Measurements from ENCODE around the gene WDR82. TPM values are rescaled to one million over a fixed set of nuclear protein-coding genes. Genes with fewer than 3 reads are reported as not detected.

The WDR82 gene
- total and polyA plus RNA-seq, 8 donors, result 60.2 to 124 (median 108) TPM

GRCh38 chr3:52308308-52308707, 29.9 kb upstream of the WDR82 start:
- ATAC-seq (no peak), DNase-seq (no peak)
- Histone ChIP-seq H3K27me3 (no peaks in the 10 kb centered on the region), H3K4me1 (peaks cover 0 to 8% of the 10 kb centered on the region in 2 donors), H3K36me3 (peaks cover 0 to 11% of the 10 kb centered on the region in 2 donors), H3K9me3 (no peaks in the 10 kb centered on the region), H3K27ac (no peak overlapping the region), H3K4me3 (no peak overlapping the region)
- intact Hi-C loops (cut with DNase I), result no loop called here
- TF ChIP-seq, protein P1, sequence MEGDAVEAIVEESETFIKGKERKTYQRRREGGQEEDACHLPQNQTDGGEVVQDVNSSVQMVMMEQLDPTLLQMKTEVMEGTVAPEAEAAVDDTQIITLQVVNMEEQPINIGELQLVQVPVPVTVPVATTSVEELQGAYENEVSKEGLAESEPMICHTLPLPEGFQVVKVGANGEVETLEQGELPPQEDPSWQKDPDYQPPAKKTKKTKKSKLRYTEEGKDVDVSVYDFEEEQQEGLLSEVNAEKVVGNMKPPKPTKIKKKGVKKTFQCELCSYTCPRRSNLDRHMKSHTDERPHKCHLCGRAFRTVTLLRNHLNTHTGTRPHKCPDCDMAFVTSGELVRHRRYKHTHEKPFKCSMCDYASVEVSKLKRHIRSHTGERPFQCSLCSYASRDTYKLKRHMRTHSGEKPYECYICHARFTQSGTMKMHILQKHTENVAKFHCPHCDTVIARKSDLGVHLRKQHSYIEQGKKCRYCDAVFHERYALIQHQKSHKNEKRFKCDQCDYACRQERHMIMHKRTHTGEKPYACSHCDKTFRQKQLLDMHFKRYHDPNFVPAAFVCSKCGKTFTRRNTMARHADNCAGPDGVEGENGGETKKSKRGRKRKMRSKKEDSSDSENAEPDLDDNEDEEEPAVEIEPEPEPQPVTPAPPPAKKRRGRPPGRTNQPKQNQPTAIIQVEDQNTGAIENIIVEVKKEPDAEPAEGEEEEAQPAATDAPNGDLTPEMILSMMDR (IDR thresholded peaks at IDR 0.05), result no peak

DNA sequence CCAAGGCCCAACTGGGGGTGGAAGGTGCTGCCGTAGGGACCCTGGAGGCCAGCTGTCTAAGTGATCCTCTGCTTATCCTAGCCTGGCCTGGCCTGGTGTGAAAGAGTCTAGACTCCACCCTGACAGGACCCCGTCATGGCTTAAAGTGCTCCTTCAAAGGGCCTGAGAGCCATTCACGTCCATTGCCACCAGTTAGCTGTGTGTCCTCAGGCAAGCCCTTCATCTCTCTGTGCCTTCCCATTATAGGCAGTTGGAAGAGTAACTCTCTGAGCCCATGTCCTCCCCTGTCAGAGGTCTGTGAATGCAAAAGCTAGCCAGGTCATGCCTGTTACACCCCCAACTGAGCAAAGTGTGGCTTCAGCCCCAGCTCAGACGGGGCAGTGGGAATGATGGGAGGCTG, 28.5 kb upstream of the WDR82 start:
- H3K4me1 ChIP-seq, result no peaks in the 10 kb centered on the region
- H3K27me3 ChIP-seq, result no peaks in the 10 kb centered on the region
- no peak overlapping the region for H3K4me3 ChIP-seq
- ATAC-seq (no peak), DNase-seq (no peak)
- TF ChIP-seq, protein P1 (IDR thresholded peaks at IDR 0.05), result no peak
- intact Hi-C loops (cut with DNase I), result no loop called here
- H3K36me3 ChIP-seq, result peaks cover 0 to 11% of the 10 kb centered on the region in 2 donors
- no peaks in the 10 kb centered on the region for H3K9me3 ChIP-seq
- no peak overlapping the region for H3K27ac ChIP-seq

DNA sequence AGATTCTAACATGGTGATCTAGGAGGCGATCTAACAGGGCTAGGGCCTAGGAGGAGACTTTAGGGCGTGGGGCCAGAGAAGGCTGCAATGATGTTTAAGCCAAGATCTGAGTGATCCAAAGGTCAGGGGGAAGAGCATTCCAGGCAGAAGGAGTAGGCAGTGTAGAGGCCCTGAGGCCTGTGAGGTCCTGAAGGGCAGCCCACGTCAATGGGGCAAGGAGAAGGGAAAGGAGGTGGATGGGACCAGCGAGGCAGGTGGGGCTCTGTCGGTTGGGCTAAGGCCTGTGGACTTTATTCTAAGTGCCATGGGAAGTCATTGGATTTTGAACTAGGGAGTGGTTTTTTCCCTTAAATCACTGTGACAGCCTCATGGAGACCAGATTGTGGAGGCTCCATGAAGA, 27.5 kb upstream of the WDR82 start:
- no peak for DNase-seq
- no peaks in the 10 kb centered on the region for H3K9me3 ChIP-seq
- no peak overlapping the region for H3K27ac ChIP-seq
- no peak overlapping the region for H3K4me3 ChIP-seq
- ATAC-seq, result no peak
- intact Hi-C loops (cut with DNase I), result no loop called here
- H3K4me1 ChIP-seq, result no peaks in the 10 kb centered on the region
- H3K27me3 ChIP-seq, result no peaks in the 10 kb centered on the region
- TF ChIP-seq, protein P1 (IDR thresholded peaks at IDR 0.05), result no peak
- H3K36me3 ChIP-seq, result peaks cover 0 to 11% of the 10 kb centered on the region in 2 donors

- no peak for DNase-seq
- intact Hi-C loops (cut with DNase I), result no loop called here
- peaks cover 3 to 15% of the 10 kb centered on the region in 2 donors for H3K4me1 ChIP-seq
Measured at GRCh38 chr3:52303811-52304210, 25.4 kb upstream of the WDR82 start.

GRCh38 chr3:52302426-52303145, 24.1 kb upstream of the WDR82 start:
- intact Hi-C loops (cut with DNase I), result no loop called here
- no peak for ATAC-seq
- H3K4me1 ChIP-seq, result peaks cover 3 to 15% of the 10 kb centered on the region in 2 donors

More at GRCh38 chr3:52303811-52304210, 25.4 kb upstream of the WDR82 start:
- Histone ChIP-seq H3K27ac (no peak overlapping the region), H3K36me3 (peaks cover 0 to 4% of the 10 kb centered on the region in 2 donors), H3K9me3 (no peaks in the 10 kb centered on the region), H3K27me3 (no peaks in the 10 kb centered on the region), H3K4me3 (no peak overlapping the region)
- TF ChIP-seq, protein P1 (IDR thresholded peaks at IDR 0.05), result no peak
- ATAC-seq, result no peak

More at GRCh38 chr3:52302426-52303145, 24.1 kb upstream of the WDR82 start:
- no peak overlapping the region for H3K27ac ChIP-seq
- no peaks in the 10 kb centered on the region for H3K9me3 ChIP-seq
- peak in 1 of 4 donors; percentile 61 for DNase-seq
- no peaks in the 10 kb centered on the region for H3K27me3 ChIP-seq
- H3K36me3 ChIP-seq, result peaks cover 0 to 4% of the 10 kb centered on the region in 2 donors
- TF ChIP-seq, protein P1 (IDR thresholded peaks at IDR 0.05), result no peak
- no peak overlapping the region for H3K4me3 ChIP-seq

Data from left lung (tissue), 10 donors.